ENCODE data around the gene ACVR2A.

The ACVR2A gene

DNA sequence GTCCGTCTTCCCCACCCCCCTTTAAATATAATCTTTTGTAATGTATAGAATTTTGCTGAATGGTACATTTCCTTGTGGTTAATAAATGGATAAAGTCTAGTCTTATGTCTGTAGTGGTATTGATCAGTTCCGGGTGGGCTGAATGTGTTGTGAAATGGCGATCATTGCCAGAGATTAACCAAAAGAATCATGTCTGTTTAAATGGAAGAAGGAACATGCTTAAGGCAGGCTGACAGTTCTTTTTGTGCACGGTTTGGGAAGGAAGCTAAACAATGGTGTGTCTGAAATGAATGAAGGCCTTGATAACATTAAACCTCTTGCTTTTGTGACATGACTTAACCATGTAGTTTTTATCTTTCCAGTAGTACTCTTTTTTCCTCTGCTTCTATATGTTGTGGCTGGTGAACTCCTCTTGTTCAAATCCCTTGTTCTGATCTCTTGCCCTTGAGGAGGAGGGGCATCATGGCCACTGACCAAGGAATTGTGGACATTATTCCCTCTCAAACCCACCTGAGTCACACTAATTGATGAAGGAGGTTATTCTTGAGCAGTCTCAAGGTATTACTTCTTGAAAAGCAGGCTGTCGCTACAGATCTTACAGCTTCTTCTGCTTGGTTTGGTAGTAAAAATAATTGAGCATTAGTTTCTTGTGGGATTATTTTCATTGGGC lies 1.7 kb downstream of the ACVR2A start:
- TF ChIP-seq, protein P1, sequence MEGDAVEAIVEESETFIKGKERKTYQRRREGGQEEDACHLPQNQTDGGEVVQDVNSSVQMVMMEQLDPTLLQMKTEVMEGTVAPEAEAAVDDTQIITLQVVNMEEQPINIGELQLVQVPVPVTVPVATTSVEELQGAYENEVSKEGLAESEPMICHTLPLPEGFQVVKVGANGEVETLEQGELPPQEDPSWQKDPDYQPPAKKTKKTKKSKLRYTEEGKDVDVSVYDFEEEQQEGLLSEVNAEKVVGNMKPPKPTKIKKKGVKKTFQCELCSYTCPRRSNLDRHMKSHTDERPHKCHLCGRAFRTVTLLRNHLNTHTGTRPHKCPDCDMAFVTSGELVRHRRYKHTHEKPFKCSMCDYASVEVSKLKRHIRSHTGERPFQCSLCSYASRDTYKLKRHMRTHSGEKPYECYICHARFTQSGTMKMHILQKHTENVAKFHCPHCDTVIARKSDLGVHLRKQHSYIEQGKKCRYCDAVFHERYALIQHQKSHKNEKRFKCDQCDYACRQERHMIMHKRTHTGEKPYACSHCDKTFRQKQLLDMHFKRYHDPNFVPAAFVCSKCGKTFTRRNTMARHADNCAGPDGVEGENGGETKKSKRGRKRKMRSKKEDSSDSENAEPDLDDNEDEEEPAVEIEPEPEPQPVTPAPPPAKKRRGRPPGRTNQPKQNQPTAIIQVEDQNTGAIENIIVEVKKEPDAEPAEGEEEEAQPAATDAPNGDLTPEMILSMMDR (IDR thresholded peaks at IDR 0.05; ENCODE audit: low read depth, low read length), result no peak
- DNase-seq (ENCODE audit: extremely low read depth, low read depth), result no peak

DNA sequence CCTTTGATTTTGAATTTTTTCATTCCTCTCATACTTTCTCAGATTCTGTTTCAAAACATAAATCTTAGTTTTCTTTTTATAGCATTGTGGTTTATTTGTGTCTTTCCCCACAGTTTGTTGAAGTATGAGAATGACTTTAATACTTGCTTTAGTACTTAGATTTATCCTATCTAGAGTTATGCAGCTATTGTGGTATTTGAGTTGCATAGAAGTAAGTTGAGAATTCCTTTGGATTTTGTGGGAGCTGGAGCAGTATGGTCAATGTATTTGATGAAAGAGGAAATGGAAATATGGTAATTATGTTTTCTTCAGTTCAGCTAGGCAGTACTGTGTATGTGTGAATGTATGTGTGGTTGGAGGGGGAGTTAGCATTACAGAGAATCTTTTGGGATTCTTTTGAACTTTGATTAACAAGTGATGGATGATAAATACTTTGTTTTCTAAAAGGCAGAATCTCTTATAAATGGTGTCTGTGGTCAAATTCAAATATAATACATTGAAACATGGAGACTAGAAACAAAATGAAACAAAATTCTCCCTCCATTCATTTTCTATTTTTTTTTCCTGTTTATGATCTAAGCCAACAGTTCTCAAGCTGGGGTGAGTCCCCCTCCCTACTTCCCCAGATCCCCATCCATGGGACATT lies 3.0 kb downstream of the ACVR2A start:
- TF ChIP-seq, protein P1 (IDR thresholded peaks at IDR 0.05; ENCODE audit: low read depth, low read length), result no peak
- no peak for DNase-seq (ENCODE audit: extremely low read depth, low read depth)

DNA sequence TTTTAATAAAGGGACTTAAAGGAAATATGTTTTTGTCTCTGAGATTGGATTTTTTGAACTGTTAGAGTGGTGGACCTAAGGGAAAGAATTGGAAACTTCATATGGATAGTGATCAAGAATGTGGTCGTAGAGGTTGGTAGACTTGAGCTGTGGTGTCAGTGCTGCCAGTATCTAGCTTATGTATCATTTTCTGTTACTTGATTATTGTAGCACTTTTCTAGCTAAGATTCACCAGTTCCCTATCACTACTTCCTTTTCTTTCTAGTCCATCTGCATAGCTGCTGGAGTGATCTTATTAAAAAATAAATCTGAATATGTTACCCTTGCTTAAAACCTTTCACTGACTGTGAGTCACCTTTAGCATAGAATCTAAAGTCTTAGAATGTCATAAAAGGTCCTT lies 6.0 kb downstream of the ACVR2A start:
- TF ChIP-seq, protein P1 (IDR thresholded peaks at IDR 0.05; ENCODE audit: low read depth, low read length), result no peak
- DNase-seq (ENCODE audit: extremely low read depth, low read depth), result no peak

DNA sequence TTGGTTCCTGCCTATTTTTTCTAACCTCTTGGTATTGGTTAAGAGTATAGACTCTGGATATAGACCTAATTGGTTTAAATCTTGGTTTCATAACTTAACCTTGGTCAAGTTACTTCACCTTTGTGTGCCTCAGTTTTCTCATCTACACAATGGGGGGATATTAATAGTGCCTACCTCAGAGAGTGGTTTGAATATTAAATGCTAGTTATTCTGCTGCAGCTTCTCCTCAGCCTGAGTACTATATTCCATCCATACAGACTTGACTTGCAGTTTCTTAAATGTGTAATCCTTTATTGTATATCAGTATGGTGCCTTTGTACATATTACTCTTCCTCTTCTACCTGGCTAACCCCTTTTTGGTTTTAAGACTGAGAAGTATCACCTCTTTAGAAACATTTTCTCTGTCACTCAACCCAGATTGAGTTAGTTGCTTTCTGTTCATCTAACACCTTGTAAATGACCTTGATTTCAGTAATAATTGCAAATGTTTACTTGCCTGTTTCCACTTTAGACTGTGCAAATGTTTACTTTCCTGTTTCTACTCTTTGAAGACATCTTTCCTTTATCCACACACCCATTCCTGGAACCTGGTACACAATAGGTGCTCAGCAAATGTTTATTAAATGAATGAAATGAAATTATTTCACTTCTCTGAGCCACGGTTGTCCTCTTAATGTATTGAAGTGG lies 6.6 kb downstream of the ACVR2A start:
- TF ChIP-seq, protein P1 (IDR thresholded peaks at IDR 0.05; ENCODE audit: low read depth, low read length), result no peak
- no peak for DNase-seq (ENCODE audit: extremely low read depth, low read depth)

DNA sequence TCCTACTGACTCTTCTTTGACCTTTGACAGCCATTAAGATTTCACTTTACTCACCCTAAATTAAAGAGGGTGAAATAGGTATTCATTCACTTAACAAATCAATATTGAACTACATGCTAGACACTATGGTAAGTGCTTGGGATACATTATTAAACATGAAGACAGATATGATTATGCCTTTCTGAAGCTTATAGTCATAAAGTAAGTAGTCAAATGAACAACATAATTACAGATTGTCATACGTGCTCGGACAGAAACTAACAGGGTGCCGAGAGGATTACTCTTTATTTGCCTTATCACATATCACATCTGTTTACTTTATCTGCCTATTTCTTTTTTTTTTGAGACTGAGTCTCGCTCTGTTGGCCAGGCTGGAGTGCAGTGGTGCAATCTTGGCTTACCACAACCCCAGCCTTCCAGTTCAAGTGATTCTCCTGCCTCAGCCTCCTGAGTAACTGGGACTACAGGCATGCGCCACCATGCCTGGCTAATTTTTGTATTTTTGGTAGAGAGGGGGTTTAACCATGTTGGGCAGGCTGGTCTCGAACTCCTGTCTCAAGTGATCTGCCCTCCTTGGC lies 9.8 kb downstream of the ACVR2A start:
- TF ChIP-seq, protein P1 (IDR thresholded peaks at IDR 0.05; ENCODE audit: low read depth, low read length), result no peak
- no peak for DNase-seq (ENCODE audit: extremely low read depth, low read depth)

DNA sequence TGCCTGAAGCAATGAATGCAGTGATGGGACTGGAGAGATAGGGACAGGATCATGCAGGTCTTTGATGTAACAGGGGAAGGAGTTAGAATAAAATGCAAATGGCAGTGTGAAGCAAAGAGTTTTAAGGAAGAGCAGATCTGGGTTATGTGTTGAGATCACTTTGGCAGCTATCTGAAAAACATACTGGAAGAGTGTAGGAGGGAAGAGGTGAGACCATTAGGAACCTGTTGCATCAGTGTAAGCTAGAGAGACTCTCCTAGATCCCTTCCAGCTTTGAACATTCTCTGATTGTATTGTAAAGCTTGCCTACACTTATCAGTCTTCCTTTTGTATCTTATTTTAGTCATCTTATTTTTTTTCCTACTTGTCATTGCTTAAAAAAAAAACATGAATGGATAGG lies 10.5 kb downstream of the ACVR2A start:
- TF ChIP-seq, protein P1 (IDR thresholded peaks at IDR 0.05; ENCODE audit: low read depth, low read length), result no peak

DNA sequence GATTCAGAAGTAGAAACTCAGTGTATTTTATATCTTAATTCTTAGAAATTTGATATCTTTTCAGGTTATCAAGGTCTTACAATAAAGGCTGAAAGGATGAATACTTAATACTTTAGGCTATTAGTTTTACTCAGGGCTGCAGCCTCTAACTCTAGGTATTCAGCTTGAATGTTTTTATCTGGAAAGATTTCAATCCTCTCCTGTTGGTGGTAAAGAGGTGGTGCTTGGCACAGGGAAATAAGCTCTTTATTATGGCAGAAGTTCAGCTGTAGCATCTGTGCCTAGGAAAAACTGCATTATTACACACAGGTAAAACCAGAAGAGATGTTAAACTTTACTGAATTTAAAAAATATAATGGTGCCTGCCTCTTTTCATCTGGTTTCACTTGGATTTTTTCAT lies 11.1 kb downstream of the ACVR2A start:
- no peak for DNase-seq (ENCODE audit: extremely low read depth, low read depth)
- TF ChIP-seq, protein P1 (IDR thresholded peaks at IDR 0.05; ENCODE audit: low read depth, low read length), result no peak

More for the DNA sequence above, 10.5 kb downstream of the ACVR2A start:
- DNase-seq (ENCODE audit: extremely low read depth, low read depth), result no peak

Measured in AG09319 (cell line).